ENCODE measurements around the gene EFNA1.
A peak's percentile ranks its signal among the peaks of the same experiment; 100 is the strongest.

EFNA1 gene

GRCh38 chr1:155127105-155127966 is at the start of gene EFNA1 (continued):
- TF ChIP-seq ZNF423 (tag by site-specific recombination; IDR thresholded peaks at IDR 0.05) (0 out of 2 replicates have a peak, but pooled peaks have one; percentile 24), ZBTB11 (tag by site-specific recombination; conservative IDR thresholded peaks at IDR 0.05; ENCODE audit: low read depth) (peak; percentile 38; the same call in 1 of the 2 replicates), ZBTB7A (tag by site-specific recombination; IDR thresholded peaks at IDR 0.05; ENCODE audit: low read depth) (0 out of 2 replicates have a peak, but pooled peaks have one; percentile 57), PRDM10 (tag by site-specific recombination; IDR thresholded peaks at IDR 0.05) (peak; percentile 54), ZBTB26 (tag by site-specific recombination; optimal IDR thresholded peaks at IDR 0.05) (peak; percentile 96), SP7 (tag by site-specific recombination; IDR thresholded peaks at IDR 0.05) (peak; percentile 76), MZF1 (tag by site-specific recombination; IDR thresholded peaks at IDR 0.05; ENCODE audit: borderline replicate concordance) (peak; percentile 55; the same call in 1 of the 2 replicates), ZBTB6 (tag by site-specific recombination; IDR thresholded peaks at IDR 0.05) (peak; percentile 55; the same call in 1 of the 2 replicates), ZNF692 (tag by site-specific recombination; IDR thresholded peaks at IDR 0.05) (0 out of 2 replicates have a peak, but pooled peaks have one; percentile 8), ZNF404 (tag by site-specific recombination; IDR thresholded peaks at IDR 0.05) (no peak), OVOL3 (tag by site-specific recombination; IDR thresholded peaks at IDR 0.05) (peak; percentile 42; the same call in 1 of the 2 replicates), KLF1 (tag by site-specific recombination; IDR thresholded peaks at IDR 0.05) (peak; percentile 85), ZNF513 (tag by site-specific recombination; IDR thresholded peaks at IDR 0.05) (no peak; the same call in 1 of the 2 replicates), ZSCAN30 (tag by site-specific recombination; IDR thresholded peaks at IDR 0.05) (peak; percentile 44; the same call in 1 of the 2 replicates), KLF7 (tag by site-specific recombination; IDR thresholded peaks at IDR 0.05; ENCODE audit: borderline replicate concordance) (peak; percentile 69), ZSCAN4 (tag by site-specific recombination; IDR thresholded peaks at IDR 0.05) (peak; percentile 42; the same call in 1 of the 2 replicates), ZNF580 (tag by site-specific recombination; IDR thresholded peaks at IDR 0.05) (0 out of 2 replicates have a peak, but pooled peaks have one; percentile 41), ZEB2 (tag by site-specific recombination; IDR thresholded peaks at IDR 0.05) (peak; percentile 79), TCF7L2 (IDR thresholded peaks at IDR 0.05; ENCODE audit: borderline replicate concordance, low read depth, low read length) (0 out of 2 replicates have a peak, but pooled peaks have one; percentile 13), ZNF610 (tag by site-specific recombination; IDR thresholded peaks at IDR 0.05; ENCODE audit: borderline replicate concordance) (peak; percentile 31; the same call in 1 of the 2 replicates), ZNF488 (tag by site-specific recombination; IDR thresholded peaks at IDR 0.05) (peak; percentile 77; the same call in 1 of the 2 replicates)

Measured in HEK293 (cell line).